KBM-7 (cell line): ENCODE data around the gene CCDC192.

ENCODE experiments used
- DNase-seq: peaks from one replicate; pipeline ENCODE4 v3.0.0-alpha.2; 2015
- in situ Hi-C: fragments of 300-500 bp; cut with MboI; formaldehyde crosslinking; loops from 2 replicates; pipeline ENCODE4 v1.14.3; 2020; ENCODE audit warnings: low sequenced_read_pairs, low pct_unique_long_range_greater_than_20kb, mixed read lengths

CCDC192 gene

DNA sequence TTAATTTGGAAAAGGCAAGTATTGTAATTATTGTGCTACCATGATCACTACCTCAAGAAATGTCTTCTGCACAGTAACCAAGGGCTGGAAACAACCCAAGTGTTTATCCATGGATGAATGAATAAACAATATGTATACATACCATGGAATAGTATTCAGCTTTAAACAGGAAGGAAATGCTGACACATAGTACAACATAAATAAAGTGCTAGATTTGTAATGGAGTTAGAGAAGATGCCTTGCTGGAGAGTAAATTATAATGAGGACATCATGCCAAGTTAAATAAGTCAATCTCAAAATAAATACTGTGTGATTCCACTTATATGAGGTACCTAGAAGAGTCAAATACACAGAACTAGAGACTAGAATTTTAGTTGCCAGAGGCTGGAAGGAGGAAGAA, 160.0 kb downstream of the CCDC192 start:
- no peak for DNase-seq
- in situ Hi-C loops, result no loop called here

DNA sequence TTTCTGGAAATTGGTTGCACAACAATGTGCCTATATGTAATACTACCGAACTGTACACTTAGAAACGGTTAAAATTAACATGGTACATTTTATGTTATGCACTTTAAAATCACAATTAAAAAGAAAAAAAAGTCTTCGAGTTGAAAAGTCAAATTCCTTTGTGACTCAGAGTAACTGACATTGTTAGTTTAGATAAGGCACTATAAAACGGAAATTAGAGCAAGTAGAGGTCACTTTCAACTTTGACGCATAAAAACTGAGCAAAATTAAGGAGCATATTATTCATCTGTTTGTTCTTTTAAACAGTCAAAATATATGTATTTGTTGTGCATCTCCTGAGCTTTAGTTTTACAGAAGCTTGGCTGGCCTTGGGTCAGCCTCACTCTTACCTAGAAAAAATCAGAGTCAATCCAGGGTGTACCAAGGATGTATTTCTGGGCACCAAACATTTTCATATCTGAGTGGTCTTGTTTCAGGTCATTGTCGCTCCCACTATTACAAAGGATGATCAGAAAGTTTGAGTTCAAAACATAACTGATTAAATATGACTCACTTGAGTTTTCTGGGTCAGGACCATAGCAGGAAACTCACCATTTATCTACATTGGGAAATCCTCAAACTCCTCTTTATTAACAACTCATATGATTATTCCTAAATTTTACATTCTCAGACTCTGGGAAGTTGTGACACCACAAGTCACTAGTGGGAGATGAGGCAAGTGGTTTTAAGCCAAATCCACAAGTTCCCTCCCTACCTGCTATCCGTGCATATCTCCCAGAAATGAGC, 160.6 kb downstream of the CCDC192 start:
- in situ Hi-C loops, result no loop called here
- DNase-seq, result no peak

DNA sequence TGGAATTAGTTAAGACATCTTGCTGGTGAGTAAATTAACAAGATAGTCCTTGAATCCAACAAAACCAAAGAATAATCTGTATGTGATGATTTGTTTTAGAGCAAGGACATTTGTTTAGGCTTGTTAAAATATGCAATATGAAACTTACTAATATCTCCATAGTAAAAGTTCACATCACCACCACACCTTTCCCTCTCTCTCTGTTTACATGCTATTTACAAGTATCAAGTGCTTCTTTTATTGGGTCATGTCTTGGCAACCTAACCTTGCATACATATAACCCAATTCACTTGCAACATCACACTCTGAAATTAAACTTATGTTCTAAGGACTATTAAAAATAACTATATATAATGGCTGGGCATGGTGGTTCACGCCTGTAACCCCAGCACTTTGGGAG, 161.3 kb downstream of the CCDC192 start:
- in situ Hi-C loops, result no loop called here
- no peak for DNase-seq

DNA sequence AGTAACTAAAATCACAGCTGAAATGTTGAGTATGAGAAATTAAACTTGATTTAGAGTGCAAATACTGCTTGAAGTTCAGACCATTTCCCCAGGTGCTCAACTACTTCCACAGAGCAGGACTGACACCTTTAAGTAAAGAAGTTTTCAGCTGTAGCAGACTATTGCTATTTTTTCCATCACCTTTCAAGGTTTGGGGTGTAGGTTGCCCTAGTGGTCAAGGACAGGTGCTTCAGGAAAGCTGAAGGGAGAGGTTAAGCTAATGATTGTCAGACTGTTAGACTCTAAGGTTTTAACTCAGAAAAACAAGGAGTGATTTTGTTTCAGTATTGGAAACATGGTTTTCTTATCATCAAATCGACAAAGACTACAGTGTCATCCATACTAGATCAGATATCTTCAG, 162.1 kb downstream of the CCDC192 start:
- DNase-seq, result no peak
- in situ Hi-C loops, result no loop called here

DNA sequence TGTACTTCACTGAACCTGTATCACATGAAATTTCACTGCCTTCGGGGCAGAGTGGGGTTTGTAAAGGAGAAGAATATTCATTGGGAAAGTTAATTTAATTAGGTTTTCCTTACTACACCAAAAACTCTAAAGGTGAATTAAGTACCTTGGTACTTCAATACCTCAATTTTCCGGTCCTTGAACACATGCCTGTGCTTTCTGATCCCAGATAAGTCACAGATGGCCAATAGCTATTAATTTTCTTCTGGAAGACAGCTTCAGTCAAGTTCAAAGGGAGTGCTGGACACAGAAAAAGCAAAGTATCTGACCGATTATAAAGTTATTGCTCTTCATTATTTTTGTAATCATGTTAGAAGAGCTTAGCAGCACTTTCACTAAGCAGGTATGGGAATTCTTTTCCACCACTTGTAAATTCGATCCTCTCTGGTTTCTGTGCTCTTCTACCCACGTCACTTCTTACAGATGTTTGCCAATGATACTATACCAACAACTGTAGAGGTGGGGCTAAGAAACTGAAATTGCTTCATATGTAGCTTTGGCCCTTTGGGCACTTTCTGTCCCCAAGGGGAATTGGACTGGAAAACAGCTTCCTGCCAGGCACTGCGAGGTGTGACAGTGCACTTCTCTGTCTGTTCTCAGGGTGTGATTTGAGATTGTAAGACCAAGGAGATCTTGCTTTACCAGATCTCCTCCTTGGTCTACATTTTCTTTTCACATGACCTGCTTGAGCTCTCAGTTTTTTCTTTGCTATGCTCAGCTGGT, 164.0 kb downstream of the CCDC192 start:
- DNase-seq, result no peak
- in situ Hi-C loops, result no loop called here

DNA sequence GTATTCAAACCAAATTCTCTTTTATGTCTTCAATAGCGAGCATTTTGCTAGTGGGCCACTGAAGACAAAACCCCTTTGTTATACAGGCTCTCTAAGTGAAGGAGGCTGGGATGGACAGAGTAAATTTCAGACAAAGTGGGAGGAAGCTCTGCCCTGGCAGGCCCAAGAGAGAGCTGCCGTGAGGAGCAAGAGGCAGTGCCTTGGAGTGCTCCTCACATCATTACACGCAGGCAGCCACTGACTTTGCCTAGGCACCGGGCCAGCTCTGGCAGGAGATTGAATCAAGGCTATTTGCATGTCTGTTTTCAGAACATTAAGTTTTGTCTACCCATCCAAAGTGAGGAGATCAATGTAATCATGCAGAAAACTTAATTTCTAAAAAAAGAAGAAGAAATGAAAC, 167.7 kb downstream of the CCDC192 start:
- in situ Hi-C loops, result no loop called here

DNA sequence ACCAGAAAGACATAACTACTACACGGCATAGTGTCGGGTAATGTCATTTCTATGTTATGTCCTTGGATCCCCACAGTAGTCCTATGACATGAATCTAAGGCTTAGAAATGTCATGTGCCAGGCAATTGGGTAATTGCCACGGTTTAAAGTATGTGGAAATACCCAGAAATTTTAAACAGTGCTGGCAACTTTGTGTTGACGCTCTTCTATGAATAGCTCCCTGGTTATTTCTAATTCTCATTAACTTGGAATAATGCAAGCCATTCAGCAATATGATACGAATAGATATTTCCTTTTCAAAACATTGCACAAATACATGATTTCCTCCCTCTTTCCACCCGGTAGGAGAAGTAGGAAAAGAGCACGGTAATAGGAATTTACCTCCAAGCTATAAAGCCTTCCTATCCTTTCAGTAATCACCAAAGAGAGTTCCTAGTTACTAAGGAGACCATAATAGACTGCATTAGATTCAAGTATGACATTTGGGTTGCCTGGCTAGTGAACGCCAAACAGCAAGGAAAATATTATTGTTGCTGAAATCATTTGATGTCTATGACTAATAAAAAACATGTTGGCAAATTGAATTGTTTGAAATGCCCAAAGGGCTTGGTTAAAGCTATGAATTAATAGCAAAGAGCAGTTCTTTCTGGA, 168.4 kb downstream of the CCDC192 start:
- in situ Hi-C loops, result no loop called here
- no peak for DNase-seq

More for the DNA sequence above, 167.7 kb downstream of the CCDC192 start:
- DNase-seq, result no peak

DNA sequence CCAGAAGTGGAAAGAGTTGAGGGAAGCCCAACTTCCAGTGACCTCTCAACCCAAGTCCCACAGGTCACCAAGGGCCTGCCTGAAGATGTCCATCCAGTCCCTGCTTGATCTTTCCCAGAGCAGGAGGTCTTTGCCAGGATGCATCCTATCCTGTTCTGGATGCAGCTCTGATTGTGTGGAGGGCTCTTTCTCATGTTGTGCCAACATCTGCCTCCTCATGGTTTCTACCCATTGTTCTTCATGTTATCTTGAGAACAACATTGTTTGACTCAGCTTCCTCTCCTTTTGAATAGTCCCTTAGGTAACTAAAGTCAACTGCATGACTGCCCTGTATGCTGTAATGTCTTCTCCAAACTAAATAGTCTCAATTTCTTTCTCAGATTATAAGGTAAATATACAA, 169.3 kb downstream of the CCDC192 start:
- in situ Hi-C loops, result no loop called here
- no peak for DNase-seq

DNA sequence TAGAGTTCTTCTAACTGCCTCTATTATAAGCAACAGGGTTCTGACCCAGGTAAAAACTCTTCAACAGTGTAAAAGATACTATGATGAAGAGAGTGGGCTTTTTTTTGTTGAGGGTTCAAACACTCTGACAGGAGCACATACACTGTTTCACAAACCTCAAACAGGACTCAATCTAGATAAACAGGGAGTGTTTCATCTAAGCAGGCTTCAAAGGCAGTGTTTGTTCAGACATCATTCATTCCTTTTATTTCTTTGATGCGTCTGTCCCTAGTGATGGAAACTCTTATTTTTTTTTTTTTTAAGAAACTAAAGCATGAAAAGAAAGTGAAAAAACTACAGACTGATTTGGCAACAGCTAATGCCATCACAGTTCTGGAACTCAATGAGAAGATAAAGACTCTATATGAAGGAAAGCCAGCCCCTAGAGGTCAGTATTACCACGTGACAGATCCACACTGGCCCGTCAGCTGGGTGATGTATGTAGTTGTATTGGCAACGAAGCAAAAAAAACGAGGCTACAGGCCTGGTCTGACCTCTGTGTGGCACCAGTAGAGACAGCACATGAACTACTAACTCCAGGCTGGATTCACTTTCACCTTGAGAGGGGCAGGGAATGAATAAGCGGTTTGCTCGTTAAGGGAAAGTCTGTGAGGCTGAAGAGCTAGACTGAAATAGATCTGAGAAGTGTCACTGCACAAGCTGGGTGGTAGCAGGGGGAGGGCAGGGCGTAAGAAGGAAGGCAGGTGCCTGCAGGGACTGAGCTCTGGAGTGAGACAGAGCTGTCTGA, 172.2 kb downstream of the CCDC192 start:
- in situ Hi-C loops, result loop anchor here (25.0 kb wide), 1 partner anchor 337 kb away; no protein-coding TSS in a partner anchor
- DNase-seq, result peak; percentile 40

DNA sequence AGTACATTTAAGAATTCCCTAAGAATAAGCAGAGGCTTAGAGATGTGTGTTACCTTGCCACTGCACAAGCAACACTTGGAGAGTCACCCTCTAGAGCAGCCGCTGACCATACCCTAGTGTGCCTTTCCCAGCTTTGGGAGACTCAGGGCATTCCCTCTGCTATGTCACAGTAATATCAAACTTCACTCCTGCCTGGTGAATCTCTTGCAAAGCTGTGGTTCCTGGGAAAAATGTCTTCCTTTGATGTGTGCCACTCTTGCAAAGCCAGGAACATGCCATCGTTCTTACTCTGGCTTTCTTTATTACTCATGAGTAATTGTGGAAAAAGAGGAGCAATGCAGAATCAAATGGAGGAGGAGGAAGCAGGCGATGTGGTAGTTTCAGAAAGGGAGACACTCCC, 173.2 kb downstream of the CCDC192 start:
- DNase-seq, result no peak
- in situ Hi-C loops, result loop anchor here (25.0 kb wide), 1 partner anchor 336 kb away; no protein-coding TSS in a partner anchor

DNA sequence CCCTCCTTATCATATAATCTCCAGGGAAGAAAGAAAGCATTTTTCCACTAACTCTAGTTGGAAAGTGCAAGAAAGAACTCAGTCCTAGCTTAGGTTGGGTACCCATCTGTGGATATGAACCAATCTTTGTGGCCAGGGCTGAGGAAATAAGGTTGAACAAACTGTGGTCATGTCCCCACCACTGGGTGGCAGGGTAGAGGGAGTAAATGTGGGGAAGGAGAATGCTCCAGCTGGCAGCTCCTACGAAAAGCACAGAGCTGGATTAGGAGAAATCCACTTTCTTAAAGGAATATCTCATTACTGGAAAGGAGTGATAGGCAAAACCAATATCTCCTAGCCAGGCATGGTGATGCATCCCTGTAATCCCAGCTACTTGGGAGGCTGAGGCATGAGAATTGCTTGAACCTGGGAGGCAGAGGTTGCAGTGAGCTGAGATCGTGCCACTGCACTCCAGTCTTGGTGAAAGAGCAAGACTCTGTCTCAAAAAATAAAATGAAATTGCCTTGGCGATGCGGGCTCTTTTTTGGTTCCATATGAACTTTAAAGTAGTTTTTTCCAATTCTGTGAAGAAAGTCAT, 175.1 kb downstream of the CCDC192 start:
- in situ Hi-C loops, result loop anchor here (25.0 kb wide), 1 partner anchor 334 kb away; no protein-coding TSS in a partner anchor
- peak; percentile 58 for DNase-seq

DNA sequence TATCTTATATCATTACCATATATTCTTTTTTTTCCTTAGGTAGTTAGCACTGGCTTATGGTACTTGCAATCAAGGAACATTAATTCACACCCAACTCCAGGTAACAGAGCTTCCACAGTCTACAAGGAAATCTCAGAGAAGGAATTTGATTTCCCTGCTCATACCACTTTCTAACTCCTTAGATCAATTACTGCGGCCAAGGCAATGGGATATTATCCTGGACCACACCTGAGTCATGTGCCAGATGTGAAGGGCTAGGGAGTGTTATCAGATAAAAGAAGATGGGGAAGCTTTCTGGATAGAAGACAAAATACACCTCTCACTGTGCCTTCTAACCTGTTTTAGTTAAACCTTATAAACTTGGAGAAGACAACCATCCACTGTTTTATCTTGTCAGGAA, 181.2 kb downstream of the CCDC192 start:
- no peak for DNase-seq
- in situ Hi-C loops, result loop anchor here (25.0 kb wide), 1 partner anchor 328 kb away; no protein-coding TSS in a partner anchor

DNA sequence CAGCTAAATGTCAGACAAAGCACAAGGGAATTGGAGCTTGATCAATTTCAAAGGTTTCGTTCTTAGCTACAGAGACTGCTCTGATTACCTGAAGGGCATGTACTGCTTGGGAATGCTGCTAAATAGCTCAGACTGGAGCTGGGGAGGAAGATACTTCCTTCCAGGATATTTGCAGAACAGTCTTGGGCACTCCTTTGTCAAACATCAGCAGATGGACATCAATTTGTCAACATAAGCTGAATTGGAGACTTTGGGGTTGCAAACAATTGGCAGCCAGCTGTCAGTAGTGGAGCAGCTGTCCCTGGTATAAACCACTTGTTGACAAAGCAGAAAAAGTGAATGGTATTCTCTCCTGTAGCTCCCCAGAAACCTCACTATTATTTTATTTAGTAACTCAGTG, 182.0 kb downstream of the CCDC192 start:
- in situ Hi-C loops, result loop anchor here (25.0 kb wide), 1 partner anchor 327 kb away; no protein-coding TSS in a partner anchor
- DNase-seq, result no peak

DNA sequence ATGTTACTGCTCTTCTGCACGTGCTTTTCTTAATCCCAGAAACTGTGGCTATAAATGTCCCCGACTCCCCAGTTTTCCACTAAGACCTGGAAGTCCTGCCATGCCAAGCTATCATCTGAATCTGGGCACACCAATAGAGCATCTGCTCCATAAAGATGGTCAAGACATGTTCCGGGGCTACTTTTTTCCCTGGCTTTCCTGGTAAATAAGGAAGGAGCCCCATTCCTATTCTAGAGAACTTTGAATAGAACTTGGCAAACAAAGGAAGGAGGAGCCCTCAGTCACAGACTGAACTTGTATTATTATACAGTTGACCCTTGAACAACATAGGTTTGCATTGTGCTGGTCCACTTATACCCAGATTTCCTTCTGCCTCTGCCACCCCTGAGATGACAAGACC, 182.9 kb downstream of the CCDC192 start:
- DNase-seq, result no peak
- in situ Hi-C loops, result loop anchor here (25.0 kb wide), 1 partner anchor 326 kb away; no protein-coding TSS in a partner anchor

DNA sequence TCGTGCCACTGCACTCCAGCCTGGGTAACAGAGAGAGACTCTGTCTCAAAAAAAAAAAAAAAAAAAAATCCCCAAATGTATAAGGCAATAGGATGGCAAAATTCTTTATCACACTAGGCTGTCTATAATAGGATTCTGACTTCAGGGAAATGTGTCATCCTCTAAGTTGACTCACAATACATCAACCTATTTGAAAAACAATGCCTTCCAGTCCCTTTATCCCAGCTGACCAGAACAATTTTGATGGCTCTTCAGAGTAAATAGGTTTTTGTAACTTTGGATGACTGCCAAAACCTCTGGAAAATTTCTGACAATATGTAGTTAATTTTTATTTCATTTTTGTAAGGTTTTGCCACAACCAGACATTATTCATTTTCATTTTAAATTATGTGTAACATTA, 184.1 kb downstream of the CCDC192 start:
- DNase-seq, result no peak
- in situ Hi-C loops, result loop anchor here (25.0 kb wide), 1 partner anchor 325 kb away; no protein-coding TSS in a partner anchor

DNA sequence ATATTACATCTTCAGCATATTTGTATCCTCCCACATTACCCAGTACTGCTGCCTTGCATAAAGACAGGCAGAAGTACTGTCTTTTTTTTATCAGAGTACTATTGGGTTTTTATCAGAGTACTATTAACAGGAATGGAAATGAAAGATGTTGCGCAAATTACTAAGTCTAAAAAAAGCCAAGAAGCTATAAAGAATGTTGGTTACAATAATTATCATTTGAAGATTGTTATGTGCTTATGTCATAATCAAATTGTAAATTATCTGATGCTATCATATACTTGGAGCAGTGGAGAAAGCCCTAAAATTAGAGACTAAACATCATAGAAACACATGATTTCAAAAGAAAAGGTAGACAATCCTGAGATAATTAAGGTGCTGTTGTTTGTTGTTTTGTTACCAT, 188.8 kb downstream of the CCDC192 start:
- in situ Hi-C loops, result loop anchor here (25.0 kb wide), 1 partner anchor 320 kb away; no protein-coding TSS in a partner anchor
- no peak for DNase-seq

DNA sequence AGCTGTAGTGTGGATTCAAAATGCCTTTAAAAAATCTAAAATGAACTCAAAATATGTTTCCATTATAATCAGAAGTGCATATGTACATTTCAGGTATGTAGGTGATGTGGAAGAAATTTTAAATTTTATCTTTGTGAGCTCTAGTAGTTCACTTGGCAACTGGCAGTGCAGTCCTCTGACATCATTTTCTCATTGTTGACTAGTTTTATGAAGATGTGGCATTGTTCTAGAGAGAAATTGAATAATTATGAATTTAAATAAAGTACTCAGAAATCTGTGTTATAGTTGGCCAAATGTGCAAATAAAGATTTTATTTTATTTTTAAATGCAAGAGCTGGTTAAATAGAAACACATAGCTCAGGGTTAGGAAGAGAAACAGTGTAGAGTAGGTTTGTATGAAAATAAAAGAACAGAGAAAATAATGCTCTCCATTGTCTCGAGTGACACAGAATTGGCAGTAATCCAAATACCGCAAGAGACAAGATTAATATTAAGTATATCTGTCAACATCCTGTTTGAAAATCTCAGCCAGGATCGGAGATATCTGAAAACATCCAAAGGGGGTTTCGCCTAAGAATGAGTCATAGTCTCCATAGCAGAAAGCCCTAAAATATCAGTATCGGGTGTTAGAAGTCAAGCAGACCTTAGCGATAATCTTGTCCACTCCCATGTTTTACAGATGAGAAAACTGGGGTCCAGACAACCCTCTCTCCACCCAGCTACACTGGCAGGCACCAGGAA, 189.4 kb downstream of the CCDC192 start:
- in situ Hi-C loops, result loop anchor here (25.0 kb wide), 1 partner anchor 320 kb away; no protein-coding TSS in a partner anchor
- no peak for DNase-seq

DNA sequence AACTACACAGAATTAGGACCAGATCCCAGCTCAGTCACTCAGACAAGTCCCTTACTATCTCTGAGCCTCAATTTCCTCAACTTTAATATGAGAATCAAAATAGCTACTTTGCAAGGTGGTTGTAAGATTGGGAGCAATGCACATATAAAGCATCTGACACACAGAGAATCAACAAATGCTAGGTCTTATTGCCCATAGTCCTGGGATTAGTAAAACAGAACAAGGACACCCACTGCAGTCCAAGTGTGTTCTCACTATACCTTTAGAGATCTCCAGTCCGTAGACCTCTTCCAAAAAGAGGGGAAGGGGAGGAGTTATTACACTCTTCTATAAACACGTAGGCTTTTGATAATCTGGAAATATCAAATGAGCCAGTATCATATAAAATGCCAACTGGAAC, 190.0 kb downstream of the CCDC192 start:
- in situ Hi-C loops, result loop anchor here (25.0 kb wide), 1 partner anchor 319 kb away; no protein-coding TSS in a partner anchor
- no peak for DNase-seq
